HG03575 (cell line): ENCODE measurements around the gene BTN1A1.
"Not testable (repeated sequence)": the region's sequence is repeated elsewhere in the genome, so short reads cannot be mapped to it uniquely, and the experiment has no call there.

Source experiments
- ATAC-seq: cut with Tn5 transposase; IDR thresholded peaks from one replicate; pipeline ENCODE4 v1.9.1; 2021; ENCODE audit not compliant: unreplicated experiment, insufficient number of reproducible peaks, low FRiP score; ENCODE audit errors: extremely low read depth

The BTN1A1 gene, protein sequence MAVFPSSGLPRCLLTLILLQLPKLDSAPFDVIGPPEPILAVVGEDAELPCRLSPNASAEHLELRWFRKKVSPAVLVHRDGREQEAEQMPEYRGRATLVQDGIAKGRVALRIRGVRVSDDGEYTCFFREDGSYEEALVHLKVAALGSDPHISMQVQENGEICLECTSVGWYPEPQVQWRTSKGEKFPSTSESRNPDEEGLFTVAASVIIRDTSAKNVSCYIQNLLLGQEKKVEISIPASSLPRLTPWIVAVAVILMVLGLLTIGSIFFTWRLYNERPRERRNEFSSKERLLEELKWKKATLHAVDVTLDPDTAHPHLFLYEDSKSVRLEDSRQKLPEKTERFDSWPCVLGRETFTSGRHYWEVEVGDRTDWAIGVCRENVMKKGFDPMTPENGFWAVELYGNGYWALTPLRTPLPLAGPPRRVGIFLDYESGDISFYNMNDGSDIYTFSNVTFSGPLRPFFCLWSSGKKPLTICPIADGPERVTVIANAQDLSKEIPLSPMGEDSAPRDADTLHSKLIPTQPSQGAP

GRCh38 chr6:26500102-26500501, at the start of gene BTN1A1:
BTN1A1 (plus strand) TSS chr6:26500303; CDS start chr6:26501287, 984 bp downstream.
- no peak for ATAC-seq

- no peak for ATAC-seq
Observed at GRCh38 chr6:26452631-26453235, 47.4 kb upstream of the BTN1A1 start.

GRCh38 chr6:26454631-26455030, 45.5 kb upstream of the BTN1A1 start:
- no peak for ATAC-seq

DNA sequence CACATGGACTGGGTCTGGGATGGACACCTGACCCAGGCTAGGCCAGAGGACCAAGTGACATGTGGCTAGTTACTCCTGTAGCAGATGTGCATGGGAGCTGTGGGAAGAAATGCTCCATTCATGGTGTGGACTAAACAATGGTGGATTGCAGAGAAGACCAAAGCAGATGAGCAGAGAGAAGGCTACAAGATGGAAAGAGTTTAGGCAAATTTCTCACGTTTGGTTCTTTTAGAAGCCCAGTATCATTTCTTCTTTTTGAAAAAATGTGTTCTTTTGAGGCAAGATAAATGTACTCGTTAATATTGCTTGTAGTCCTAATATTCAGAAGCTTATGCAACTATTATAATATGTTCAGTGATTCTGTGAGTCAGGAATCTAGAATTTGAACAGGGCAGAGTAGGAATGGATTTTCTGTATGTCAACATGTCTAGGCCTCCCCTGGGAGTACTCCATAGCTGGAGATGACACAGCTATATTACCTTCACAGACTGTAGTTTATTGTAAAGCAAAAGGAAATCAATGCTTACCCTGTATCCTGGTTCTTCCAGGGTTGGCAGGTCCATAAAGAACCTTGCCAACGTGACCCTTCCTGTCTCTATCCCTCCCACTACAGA, 44.6 kb upstream of the BTN1A1 start:
- ATAC-seq = no peak

DNA sequence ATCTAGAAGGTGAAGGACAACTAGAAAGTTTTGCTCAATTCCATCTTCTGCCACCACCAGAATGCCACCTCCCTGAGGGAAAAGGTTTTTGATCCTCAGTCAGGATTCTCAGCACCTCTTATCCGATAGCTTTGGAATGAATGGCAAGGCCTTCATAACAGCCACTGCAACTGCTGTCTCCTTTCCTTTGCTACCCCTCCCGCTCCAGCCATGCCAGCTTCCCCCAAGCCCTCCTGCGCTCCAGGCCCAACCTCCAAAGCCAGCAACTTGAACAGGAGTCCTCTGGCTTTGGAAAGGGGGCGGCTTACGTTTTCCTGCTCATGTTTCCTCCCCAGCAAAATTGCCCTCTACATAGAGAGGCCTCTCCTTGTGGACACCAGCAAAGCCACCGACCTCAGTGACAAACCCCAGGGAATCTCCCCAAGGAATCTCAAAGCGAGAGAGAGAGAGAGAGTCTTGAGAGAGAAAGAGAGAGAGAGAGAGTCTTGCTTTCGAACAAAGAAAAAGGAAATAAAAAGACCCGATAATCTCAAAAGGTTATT, 42.8 kb upstream of the BTN1A1 start:
- no peak for ATAC-seq

- ATAC-seq = peak; percentile 48
Observed at GRCh38 chr6:26457806-26458688, 42.1 kb upstream of the BTN1A1 start, which contains the start of gene BTN2A1. BTN2A1 (plus strand) TSS chr6:26457955; CDS start chr6:26458637, 682 bp downstream.

DNA sequence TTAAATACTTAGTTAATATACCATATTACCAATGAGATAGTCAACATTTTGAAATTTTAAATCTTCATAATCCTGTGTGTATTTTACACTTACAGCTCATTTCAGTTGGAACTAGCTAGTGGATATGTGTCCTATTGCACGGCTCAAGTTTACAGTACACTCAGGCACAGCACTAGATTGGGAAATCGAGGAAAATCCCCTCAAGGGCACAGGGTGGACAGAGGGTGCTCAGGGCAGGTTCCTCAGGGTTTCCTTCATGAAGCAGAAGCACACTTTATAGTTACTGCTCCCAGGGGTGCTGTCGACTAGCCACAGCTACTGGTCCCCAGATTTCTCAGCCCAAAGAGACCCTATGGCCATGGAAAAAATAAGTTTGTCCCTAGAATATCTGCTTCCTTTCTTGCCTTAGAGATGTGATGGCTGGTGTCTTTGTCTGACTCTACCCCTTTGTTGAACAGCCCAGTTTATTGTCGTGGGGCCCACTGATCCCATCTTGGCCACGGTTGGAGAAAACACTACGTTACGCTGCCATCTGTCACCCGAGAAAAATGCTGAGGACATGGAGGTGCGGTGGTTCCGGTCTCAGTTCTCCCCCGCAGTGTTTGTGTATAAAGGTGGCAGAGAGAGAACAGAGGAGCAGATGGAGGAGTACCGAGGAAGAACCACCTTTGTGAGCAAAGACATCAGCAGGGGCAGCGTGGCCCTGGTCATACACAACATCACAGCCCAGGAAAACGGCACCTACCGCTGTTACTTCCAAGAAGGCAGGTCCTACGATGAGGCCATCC, 40.9 kb upstream of the BTN1A1 start:
- ATAC-seq = no peak

DNA sequence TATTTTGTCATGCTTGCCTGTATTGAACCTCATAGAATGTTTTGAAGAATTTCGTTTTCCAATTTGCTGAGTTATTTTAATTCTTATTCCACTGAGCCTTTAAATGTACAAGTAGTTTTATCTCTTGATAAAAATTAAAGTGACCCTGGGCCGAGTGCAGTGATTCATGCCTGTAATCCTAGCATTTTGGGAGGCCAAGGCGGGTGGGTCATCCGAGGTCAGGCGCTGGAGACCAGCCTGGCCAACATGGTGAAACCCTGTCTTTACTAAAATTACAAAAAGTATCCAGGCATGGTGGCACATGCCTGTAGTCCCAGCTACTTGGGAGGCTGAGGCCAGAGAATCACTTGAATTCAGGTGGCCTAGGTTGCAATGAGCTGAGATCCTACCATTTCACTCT, 38.8 kb upstream of the BTN1A1 start:
- not testable (repeated sequence) for ATAC-seq

- ATAC-seq = no peak
Observed at GRCh38 chr6:26464014-26464413, 36.1 kb upstream of the BTN1A1 start.

DNA sequence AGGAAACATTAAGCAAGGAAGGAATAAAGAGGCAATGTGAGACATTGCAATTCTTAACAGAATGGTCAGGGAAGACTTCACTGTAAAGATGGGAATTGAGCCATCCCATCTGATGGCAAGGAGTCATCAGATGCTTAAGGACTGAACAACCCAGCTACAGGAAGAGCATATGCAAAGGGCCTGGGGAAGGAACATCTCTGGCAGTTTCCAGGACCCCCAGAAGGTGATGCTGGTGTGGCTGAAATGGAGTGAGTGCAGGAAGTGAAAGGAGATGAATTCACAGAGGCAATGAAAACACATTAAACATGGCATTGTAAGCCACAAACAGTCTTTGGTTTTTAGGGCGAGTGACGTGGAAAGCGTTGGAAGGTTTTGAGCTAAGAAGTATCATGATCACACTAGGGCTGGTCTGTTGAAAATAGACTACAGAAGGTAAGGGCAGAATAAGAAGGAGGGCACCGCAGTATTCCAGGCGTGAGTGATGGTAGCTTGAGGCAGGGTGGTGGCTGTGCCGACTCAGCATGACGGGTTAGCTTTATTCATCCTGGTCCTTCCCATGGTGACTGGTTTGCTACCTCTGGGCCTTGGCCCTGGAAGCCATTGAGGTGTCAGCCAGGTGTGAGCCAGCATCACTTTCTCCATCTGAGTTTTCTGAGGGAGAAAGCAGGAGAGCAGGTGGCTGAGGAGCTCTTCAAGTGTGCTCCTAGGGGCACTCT, 35.5 kb upstream of the BTN1A1 start:
- no peak for ATAC-seq

- ATAC-seq = no peak
Observed at GRCh38 chr6:26465776-26466175, 34.3 kb upstream of the BTN1A1 start.

DNA sequence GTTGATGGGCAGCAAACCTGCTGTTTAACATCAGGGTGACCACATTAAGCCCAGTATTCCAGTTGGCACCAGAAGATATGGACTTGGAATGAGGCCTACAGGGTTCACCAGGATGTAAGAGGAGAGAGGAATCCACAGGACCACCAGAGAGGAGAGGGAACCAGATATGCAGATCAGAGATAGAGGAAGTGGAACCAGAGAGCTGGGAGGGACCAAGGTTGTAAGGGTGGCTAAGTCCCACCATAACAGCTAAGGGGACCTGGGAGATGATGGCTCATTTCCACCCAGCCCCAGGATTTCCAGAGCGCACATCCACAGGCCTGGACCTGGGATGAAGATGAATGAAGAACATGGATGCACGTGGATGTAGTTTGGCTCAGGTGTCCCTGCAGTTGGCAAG, 31.3 kb upstream of the BTN1A1 start:
- ATAC-seq = no peak

- ATAC-seq = no peak
Observed at GRCh38 chr6:26470643-26471042, 29.5 kb upstream of the BTN1A1 start.

GRCh38 chr6:26471970-26472369, 28.1 kb upstream of the BTN1A1 start:
- no peak for ATAC-seq

- no peak for ATAC-seq
Observed at GRCh38 chr6:26472549-26473290, 27.4 kb upstream of the BTN1A1 start.

- no peak for ATAC-seq
Observed at GRCh38 chr6:26473429-26473757, 26.7 kb upstream of the BTN1A1 start.
